HCT116 (cell line): ENCODE data around the gene SPON2. TPM values are rescaled to one million over a fixed set of nuclear protein-coding genes. Genes with fewer than 3 reads are reported as not detected.

Experiments used
- ATAC-seq: fragments of 200-7000 bp; cut with Tn5 transposase; 2 replicates; pipeline ENCODE4 v1.9.1; 2020; ENCODE audit warnings: mild to moderate bottlenecking, moderate library complexity
- BruUV-seq: library from RNA; stranded (reverse); fragments of 400-500 nt; replicated peaks from 2 replicates; lab custom pipeline; 2021; lab: Mats Ljungman, UMichigan
- CTCF ChIA-PET: fragments of 300-600 bp; sonication (Branson Sonifier 250); formaldehyde crosslinking; loops from one replicate; lab custom pipeline; 2021; ENCODE audit warnings: antibody characterized with exemption; lab: Charles Lee
- POLR2A ChIA-PET: fragments of 300-600, 350-600 bp; sonication (Branson Sonifier 250); formaldehyde crosslinking; loops from one replicate; lab custom pipeline; 2021; ENCODE audit warnings: antibody characterized with exemption; lab: Charles Lee
- RAD21 ChIA-PET, 2 experiments: fragments of 300-600 bp; sonication (Branson Sonifier 250); formaldehyde crosslinking; loops; one replicate each; lab custom pipeline; 2023; ENCODE audit warnings: low total read pairs in 2 of 2; ENCODE audit not compliant: uncharacterized antibody in 2 of 2, unreplicated experiment in 2 of 2, low non-redundant PET in 1 of 2; lab: Charles Lee
- DNase-seq: peaks from one replicate; pipeline ENCODE4 v3.0.0-alpha.2; 2010; ENCODE audit warnings: low read depth, low spot score
- H2AFZ ChIP-seq: fragments of 200-600 bp; shearing (Covaris generic), sonication (generic); 2 replicates; pipeline ENCODE4 v1.6.1; 2017; ENCODE audit warnings: low read depth, mixed run types, mixed read lengths, antibody characterized with exemption, low read length; ENCODE audit not compliant: poor library complexity, severe bottlenecking
- H3K27ac ChIP-seq: 2 replicates; pipeline ENCODE4 v1.5.1; 2012; ENCODE audit warnings: low read depth, low read length
- H3K27me3 ChIP-seq: fragments of 200-600 bp; sonication (generic); 2 replicates; pipeline ENCODE4 v1.6.1; 2016; ENCODE audit warnings: mixed run types, low read length, mixed read lengths; ENCODE audit not compliant: insufficient read depth
- H3K36me3 ChIP-seq, 2 experiments: fragments of 200-500 bp in 1 of 2; fragments of 200-600 bp in 1 of 2; sonication (Bioruptor generic) in 1 of 2; sonication (generic) in 1 of 2; 2 replicates each; pipeline versions ENCODE4 v1.5.1 to v1.6.1; 2014 to 2016; ENCODE audit warnings: low read length in 2 of 2, inconsistent platforms in 1 of 2, mixed read lengths in 1 of 2, mixed run types in 1 of 2; ENCODE audit not compliant: insufficient read depth in 2 of 2, control insufficient read depth in 1 of 2
- H3K4me1 ChIP-seq, 2 experiments: fragments of 200-600 bp in 1 of 2; sonication (generic) in 1 of 2; 2 replicates each; pipeline versions ENCODE4 v1.5.1 to v1.6.1; 2012 to 2017; ENCODE audit warnings: low read length in 2 of 2, inconsistent platforms in 1 of 2, mild to moderate bottlenecking in 1 of 2, mixed read lengths in 1 of 2, mixed run types in 1 of 2, moderate library complexity in 1 of 2; ENCODE audit not compliant: insufficient read depth in 2 of 2, control insufficient read depth in 1 of 2
- H3K4me2 ChIP-seq: fragments of 200-600 bp; sonication (generic); 2 replicates; pipeline ENCODE4 v1.6.1; 2017; ENCODE audit warnings: mixed run types, low read length, mixed read lengths
- H3K4me3 ChIP-seq, 2 experiments: fragments of 200-600 bp in 1 of 2; sonication (generic) in 1 of 2; replicated peaks in 1 of 2; 2 replicates each; pipeline ENCODE4 v1.5.1; 2011 to 2016; ENCODE audit warnings: low read length in 2 of 2, control low read depth in 1 of 2, low read depth in 1 of 2, mild to moderate bottlenecking in 1 of 2, mixed read lengths in 1 of 2, mixed run types in 1 of 2
- H3K79me2 ChIP-seq: fragments of 200-600 bp; sonication (generic); 2 replicates; pipeline ENCODE4 v1.6.1; 2017; ENCODE audit warnings: mild to moderate bottlenecking, mixed run types, low read length, moderate library complexity, mixed read lengths; ENCODE audit not compliant: insufficient read depth
- H3K9ac ChIP-seq: fragments of 200-600 bp; sonication (generic); 2 replicates; pipeline ENCODE4 v1.6.1; 2016; ENCODE audit warnings: low read length, mixed read lengths
- H3K9me2 ChIP-seq: fragments of 200-600 bp; sonication (generic), shearing (Covaris generic); 2 replicates; pipeline ENCODE4 v1.6.1; 2017; ENCODE audit warnings: mixed run types, mild to moderate bottlenecking, moderate library complexity; ENCODE audit not compliant: insufficient read depth
- H3K9me3 ChIP-seq, 2 experiments: fragments of 200-500 bp in 1 of 2; fragments of 200-600 bp in 1 of 2; sonication (Bioruptor generic) in 1 of 2; sonication (generic) in 1 of 2; 2 replicates each; pipeline ENCODE4 v1.6.1; 2014 to 2017; ENCODE audit warnings: low read length in 2 of 2, mixed read lengths in 2 of 2, inconsistent platforms in 1 of 2, low read depth in 1 of 2, mild to moderate bottlenecking in 1 of 2, mixed run types in 1 of 2, moderate library complexity in 1 of 2; ENCODE audit not compliant: control insufficient read depth in 1 of 2, insufficient read depth in 1 of 2
- H4K20me1 ChIP-seq: fragments of 200-600 bp; sonication (generic), shearing (Covaris generic); 2 replicates; pipeline ENCODE4 v1.6.1; 2017; ENCODE audit warnings: mixed run types, mild to moderate bottlenecking, moderate library complexity; ENCODE audit not compliant: insufficient read depth
- CBX3 ChIP-seq: IDR thresholded peaks from 2 replicates; pipeline ENCODE4 v1.6.1; 2012; ENCODE audit warnings: low read depth
- CEBPB ChIP-seq: IDR thresholded peaks from 2 replicates; pipeline ENCODE4 v1.6.1; 2012; ENCODE audit warnings: low read depth
- EGR1 ChIP-seq: IDR thresholded peaks from 2 replicates; pipeline ENCODE4 v1.6.1; 2012; ENCODE audit warnings: low read depth
- ELF1 ChIP-seq: IDR thresholded peaks from 2 replicates; pipeline ENCODE4 v1.6.1; 2012; ENCODE audit warnings: low read depth, borderline replicate concordance
- EZH2 ChIP-seq: fragments of 200-600 bp; sonication (generic); IDR thresholded peaks from 2 replicates; pipeline ENCODE4 v1.6.1; 2017; ENCODE audit warnings: antibody characterized with exemption, mixed run types
- EZH2phosphoT487 ChIP-seq: fragments of 200-600 bp; IDR thresholded peaks from 2 replicates; pipeline ENCODE4 v1.6.1; 2018; ENCODE audit warnings: antibody characterized with exemption, borderline replicate concordance
- FOSL1 ChIP-seq: IDR thresholded peaks from 2 replicates; pipeline ENCODE4 v1.6.1; 2012; ENCODE audit warnings: low read depth
- JUND ChIP-seq: IDR thresholded peaks from 2 replicates; pipeline ENCODE4 v1.6.1; 2012
- POLR2A ChIP-seq: IDR thresholded peaks from 2 replicates; pipeline ENCODE4 v1.7.0; 2011; ENCODE audit warnings: borderline replicate concordance; ENCODE audit not compliant: insufficient read depth, insufficient read length; ENCODE audit errors: extremely low read depth
- POLR2AphosphoS5 ChIP-seq: IDR thresholded peaks from 2 replicates; pipeline ENCODE4 v1.6.1; 2011; ENCODE audit warnings: mild to moderate bottlenecking, low read depth, low read length, moderate library complexity
- RAD21 ChIP-seq: IDR thresholded peaks from 2 replicates; pipeline ENCODE4 v1.6.1; 2012; ENCODE audit warnings: low read depth, mild to moderate bottlenecking
- SP1 ChIP-seq: IDR thresholded peaks from 2 replicates; pipeline ENCODE4 v1.6.1; 2012; ENCODE audit warnings: low read depth
- SRF ChIP-seq: IDR thresholded peaks from 2 replicates; pipeline ENCODE4 v1.6.1; 2012; ENCODE audit warnings: low read depth
- TCF7L2 ChIP-seq: IDR thresholded peaks from 2 replicates; pipeline ENCODE4 v1.7.0; 2011; ENCODE audit warnings: borderline replicate concordance, inconsistent platforms; ENCODE audit not compliant: insufficient read depth, insufficient read length; ENCODE audit errors: extremely low read depth
- ZFX ChIP-seq: fragments of 450-650 bp; IDR thresholded peaks from 2 replicates; pipeline ENCODE4 v1.6.1; 2017
- ZNF274 ChIP-seq: fragments of 200-500 bp; sonication (Bioruptor generic); IDR thresholded peaks from 2 replicates; pipeline ENCODE4 v1.6.1; 2014; ENCODE audit warnings: mild to moderate bottlenecking, low read depth, low read length, inconsistent platforms
- intact Hi-C: fragments of 100-400 bp; cut with micrococcal nuclease; formaldehyde crosslinking; loops from 2 replicates; pipeline ENCODE4 v1.10.0; 2022
- total RNA-seq: library from RNA; stranded (reverse); gene quantifications from one replicate; pipeline ENCODE4 v1.2.1, GENCODE V29; 2021; ENCODE audit not compliant: unreplicated experiment
- TF ChIP-seq, protein P1 (sequence below): IDR thresholded peaks from 2 replicates; pipeline ENCODE4 v1.6.1; 2011; ENCODE audit warnings: mild to moderate bottlenecking, low read length, moderate library complexity; ENCODE audit not compliant: insufficient replicate concordance; ENCODE audit errors: extremely low read depth
- TF ChIP-seq, protein P2 (sequence below), 3 experiments: fragments of 200-600 bp in 1 of 3; sonication (generic) in 1 of 3; IDR thresholded peaks in 2 of 3; conservative IDR thresholded peaks in 1 of 3; 2 replicates each; pipeline ENCODE4 v1.5.1; 2012 to 2017; ENCODE audit warnings: low read depth in 2 of 3, low read length in 2 of 3, antibody characterized with exemption in 1 of 3, borderline replicate concordance in 1 of 3, control low read depth in 1 of 3, mild to moderate bottlenecking in 1 of 3, mixed read lengths in 1 of 3, mixed run types in 1 of 3, moderate library complexity in 1 of 3; ENCODE audit not compliant: insufficient read depth in 1 of 3
- TF ChIP-seq, protein P3 (sequence below): IDR thresholded peaks from 2 replicates; pipeline ENCODE4 v1.6.1; 2012; ENCODE audit warnings: low read depth
- TF ChIP-seq, protein P4 (sequence below): IDR thresholded peaks from 2 replicates; pipeline ENCODE4 v1.6.1; 2012

The SPON2 gene
- total RNA-seq, 1 experiment from 2014 or later, result 1.5 TPM

DNA sequence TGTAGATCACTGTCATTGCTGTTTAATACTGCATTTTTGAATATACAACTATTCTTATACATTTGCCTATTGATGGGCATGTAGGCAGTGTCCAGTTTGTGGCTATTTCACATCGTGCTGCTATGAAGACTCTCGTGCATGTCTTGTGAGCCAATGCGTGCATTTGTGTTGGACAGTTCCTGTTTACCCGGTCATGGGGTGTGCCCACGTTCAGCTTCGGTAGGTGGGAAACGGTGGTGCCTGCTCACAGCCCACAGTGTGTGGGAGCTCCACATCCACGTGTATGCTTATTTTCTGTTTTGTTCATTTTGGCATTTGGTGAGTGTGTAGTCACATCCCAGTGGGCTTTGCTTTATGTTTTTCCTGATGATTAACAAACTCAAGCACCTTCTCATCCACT is 39.4 kb downstream of the SPON2 start:
- no peaks in the 10 kb centered on the region for H3K9me2 ChIP-seq
- intact Hi-C loops, result no loop called here
- ATAC-seq, result no peak
- H3K36me3 ChIP-seq, result no peaks in the 10 kb centered on the region
- H4K20me1 ChIP-seq, result no peaks in the 10 kb centered on the region
- H3K4me3 ChIP-seq, result no peak overlapping the region
- H3K27me3 ChIP-seq, result peaks cover 21% of the 10 kb centered on the region; the same call in 1 of the 2 replicates
- H2AFZ ChIP-seq, result no peak overlapping the region
- no TSS peak for BruUV-seq
- peaks cover 0 to 6% of the 10 kb centered on the region in 2 experiments; a peak in 2 of 4 replicates for H3K4me1 ChIP-seq
- H3K9ac ChIP-seq, result no peak overlapping the region
- RAD21 ChIA-PET, result interaction anchor here in 1 of 2 experiments (0.7 kb wide), 1 partner anchor 135 kb away, joined by 3 read pairs; no protein-coding TSS in a partner anchor
- DNase-seq, result no peak
- no peaks in the 10 kb centered on the region for H3K79me2 ChIP-seq
- H3K27ac ChIP-seq, result no peak overlapping the region
- TF ChIP-seq ZNF274 (no peak), SP1 (no peak), SRF (no peak), RAD21 (no peak), ELF1 (no peak), JUND (no peak), FOSL1 (no peak), EZH2 (no peak), TCF7L2 (no peak), POLR2AphosphoS5 (no peak), POLR2A (no peak), ZFX (no peak), CEBPB (no peak), EZH2phosphoT487 (no peak), EGR1 (no peak), CBX3 (no peak)
- TF ChIP-seq, protein P1, sequence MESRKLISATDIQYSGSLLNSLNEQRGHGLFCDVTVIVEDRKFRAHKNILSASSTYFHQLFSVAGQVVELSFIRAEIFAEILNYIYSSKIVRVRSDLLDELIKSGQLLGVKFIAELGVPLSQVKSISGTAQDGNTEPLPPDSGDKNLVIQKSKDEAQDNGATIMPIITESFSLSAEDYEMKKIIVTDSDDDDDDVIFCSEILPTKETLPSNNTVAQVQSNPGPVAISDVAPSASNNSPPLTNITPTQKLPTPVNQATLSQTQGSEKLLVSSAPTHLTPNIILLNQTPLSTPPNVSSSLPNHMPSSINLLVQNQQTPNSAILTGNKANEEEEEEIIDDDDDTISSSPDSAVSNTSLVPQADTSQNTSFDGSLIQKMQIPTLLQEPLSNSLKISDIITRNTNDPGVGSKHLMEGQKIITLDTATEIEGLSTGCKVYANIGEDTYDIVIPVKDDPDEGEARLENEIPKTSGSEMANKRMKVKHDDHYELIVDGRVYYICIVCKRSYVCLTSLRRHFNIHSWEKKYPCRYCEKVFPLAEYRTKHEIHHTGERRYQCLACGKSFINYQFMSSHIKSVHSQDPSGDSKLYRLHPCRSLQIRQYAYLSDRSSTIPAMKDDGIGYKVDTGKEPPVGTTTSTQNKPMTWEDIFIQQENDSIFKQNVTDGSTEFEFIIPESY, result no peak
- TF ChIP-seq, protein P2, sequence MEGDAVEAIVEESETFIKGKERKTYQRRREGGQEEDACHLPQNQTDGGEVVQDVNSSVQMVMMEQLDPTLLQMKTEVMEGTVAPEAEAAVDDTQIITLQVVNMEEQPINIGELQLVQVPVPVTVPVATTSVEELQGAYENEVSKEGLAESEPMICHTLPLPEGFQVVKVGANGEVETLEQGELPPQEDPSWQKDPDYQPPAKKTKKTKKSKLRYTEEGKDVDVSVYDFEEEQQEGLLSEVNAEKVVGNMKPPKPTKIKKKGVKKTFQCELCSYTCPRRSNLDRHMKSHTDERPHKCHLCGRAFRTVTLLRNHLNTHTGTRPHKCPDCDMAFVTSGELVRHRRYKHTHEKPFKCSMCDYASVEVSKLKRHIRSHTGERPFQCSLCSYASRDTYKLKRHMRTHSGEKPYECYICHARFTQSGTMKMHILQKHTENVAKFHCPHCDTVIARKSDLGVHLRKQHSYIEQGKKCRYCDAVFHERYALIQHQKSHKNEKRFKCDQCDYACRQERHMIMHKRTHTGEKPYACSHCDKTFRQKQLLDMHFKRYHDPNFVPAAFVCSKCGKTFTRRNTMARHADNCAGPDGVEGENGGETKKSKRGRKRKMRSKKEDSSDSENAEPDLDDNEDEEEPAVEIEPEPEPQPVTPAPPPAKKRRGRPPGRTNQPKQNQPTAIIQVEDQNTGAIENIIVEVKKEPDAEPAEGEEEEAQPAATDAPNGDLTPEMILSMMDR (IDR thresholded peaks at IDR 0.05 in 2 of 3, conservative IDR thresholded peaks at IDR 0.05 in 1 of 3; ENCODE audit: borderline replicate concordance in 1 of 3, insufficient read depth in 1 of 3, low read depth in 2 of 3, low read length in 2 of 3), result no peak
- TF ChIP-seq, protein P3, sequence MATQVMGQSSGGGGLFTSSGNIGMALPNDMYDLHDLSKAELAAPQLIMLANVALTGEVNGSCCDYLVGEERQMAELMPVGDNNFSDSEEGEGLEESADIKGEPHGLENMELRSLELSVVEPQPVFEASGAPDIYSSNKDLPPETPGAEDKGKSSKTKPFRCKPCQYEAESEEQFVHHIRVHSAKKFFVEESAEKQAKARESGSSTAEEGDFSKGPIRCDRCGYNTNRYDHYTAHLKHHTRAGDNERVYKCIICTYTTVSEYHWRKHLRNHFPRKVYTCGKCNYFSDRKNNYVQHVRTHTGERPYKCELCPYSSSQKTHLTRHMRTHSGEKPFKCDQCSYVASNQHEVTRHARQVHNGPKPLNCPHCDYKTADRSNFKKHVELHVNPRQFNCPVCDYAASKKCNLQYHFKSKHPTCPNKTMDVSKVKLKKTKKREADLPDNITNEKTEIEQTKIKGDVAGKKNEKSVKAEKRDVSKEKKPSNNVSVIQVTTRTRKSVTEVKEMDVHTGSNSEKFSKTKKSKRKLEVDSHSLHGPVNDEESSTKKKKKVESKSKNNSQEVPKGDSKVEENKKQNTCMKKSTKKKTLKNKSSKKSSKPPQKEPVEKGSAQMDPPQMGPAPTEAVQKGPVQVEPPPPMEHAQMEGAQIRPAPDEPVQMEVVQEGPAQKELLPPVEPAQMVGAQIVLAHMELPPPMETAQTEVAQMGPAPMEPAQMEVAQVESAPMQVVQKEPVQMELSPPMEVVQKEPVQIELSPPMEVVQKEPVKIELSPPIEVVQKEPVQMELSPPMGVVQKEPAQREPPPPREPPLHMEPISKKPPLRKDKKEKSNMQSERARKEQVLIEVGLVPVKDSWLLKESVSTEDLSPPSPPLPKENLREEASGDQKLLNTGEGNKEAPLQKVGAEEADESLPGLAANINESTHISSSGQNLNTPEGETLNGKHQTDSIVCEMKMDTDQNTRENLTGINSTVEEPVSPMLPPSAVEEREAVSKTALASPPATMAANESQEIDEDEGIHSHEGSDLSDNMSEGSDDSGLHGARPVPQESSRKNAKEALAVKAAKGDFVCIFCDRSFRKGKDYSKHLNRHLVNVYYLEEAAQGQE, result no peak
- TF ChIP-seq, protein P4, sequence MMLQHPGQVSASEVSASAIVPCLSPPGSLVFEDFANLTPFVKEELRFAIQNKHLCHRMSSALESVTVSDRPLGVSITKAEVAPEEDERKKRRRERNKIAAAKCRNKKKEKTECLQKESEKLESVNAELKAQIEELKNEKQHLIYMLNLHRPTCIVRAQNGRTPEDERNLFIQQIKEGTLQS, result no peak
- no peak overlapping the region for H3K4me2 ChIP-seq
- POLR2A ChIA-PET, result no interaction called here
- CTCF ChIA-PET, result no interaction called here
- H3K9me3 ChIP-seq, result no peaks in the 10 kb centered on the region
